M059J (cell line): Measurements from ENCODE around the gene TLNRD1. TPM values are rescaled to one million over a fixed set of nuclear protein-coding genes. Genes with fewer than 3 reads are reported as not detected.

Experiments
- DNase-seq: peaks from one replicate; pipeline ENCODE4 v3.0.0-alpha.2; 2012; ENCODE audit warnings: low read depth
- total RNA-seq: library from RNA; depleted of rRNA; stranded (reverse); fragments of >200 nt; shearing (Covaris generic); gene quantifications from 2 replicates; pipeline ENCODE4 v1.2.3, GENCODE V29; 2014

Gene TLNRD1
- total RNA-seq, 1 experiment from 2014 or later = 9.0 TPM

GRCh38 chr15:81026836-81027599, 26.3 kb downstream of the TLNRD1 start:
- no peak for DNase-seq

GRCh38 chr15:81029414-81030300, 28.9 kb downstream of the TLNRD1 start:
- DNase-seq = peak; percentile 11

GRCh38 chr15:81030301-81030750, 29.6 kb downstream of the TLNRD1 start:
- DNase-seq = no peak

- DNase-seq = no peak
Measured at GRCh38 chr15:81031203-81031602, 30.5 kb downstream of the TLNRD1 start.

- DNase-seq = no peak
Measured at GRCh38 chr15:81032355-81032754, 31.6 kb downstream of the TLNRD1 start.

- DNase-seq = no peak
Measured at GRCh38 chr15:81032818-81033217, 32.1 kb downstream of the TLNRD1 start.

- DNase-seq = no peak
Measured at GRCh38 chr15:81033508-81033907, 32.8 kb downstream of the TLNRD1 start.

- no peak for DNase-seq
Measured at GRCh38 chr15:81037952-81038743, 37.4 kb downstream of the TLNRD1 start.

- DNase-seq = no peak
Measured at GRCh38 chr15:81038975-81039607, 38.4 kb downstream of the TLNRD1 start.

- DNase-seq = no peak
Measured at GRCh38 chr15:81040757-81041156, 40.0 kb downstream of the TLNRD1 start.

GRCh38 chr15:81043281-81043934, 42.7 kb downstream of the TLNRD1 start:
- no peak for DNase-seq

- DNase-seq = no peak
Measured at GRCh38 chr15:81043935-81044575, 43.3 kb downstream of the TLNRD1 start.

- DNase-seq = no peak
Measured at GRCh38 chr15:81046290-81046689, 45.6 kb downstream of the TLNRD1 start.

- DNase-seq = no peak
Measured at GRCh38 chr15:81047928-81048327, 47.2 kb downstream of the TLNRD1 start.

- no peak for DNase-seq
Measured at GRCh38 chr15:81049835-81050234, 49.1 kb downstream of the TLNRD1 start.

- DNase-seq = no peak
Measured at GRCh38 chr15:81050259-81050658, 49.5 kb downstream of the TLNRD1 start.

GRCh38 chr15:81050805-81051204, 50.1 kb downstream of the TLNRD1 start:
- DNase-seq = no peak

GRCh38 chr15:81052046-81052445, 51.3 kb downstream of the TLNRD1 start:
- no peak for DNase-seq

- DNase-seq = no peak
Measured at GRCh38 chr15:81053621-81054020, 52.9 kb downstream of the TLNRD1 start.

- DNase-seq = peak; percentile 80
Measured at GRCh38 chr15:81054236-81054635, 53.5 kb downstream of the TLNRD1 start.
